ENCODE data around the gene SMAD7. TPM values are rescaled to one million over a fixed set of nuclear protein-coding genes. Genes with fewer than 3 reads are reported as not detected.

The SMAD7 gene
- total RNA-seq, 1 donor from 2014 or later, result 53.6 TPM

- no peaks in the 10 kb centered on the region for H3K27me3 Mint-ChIP-seq (ENCODE audit: unreplicated experiment)
- H3K9me3 Mint-ChIP-seq (ENCODE audit: unreplicated experiment), result peaks cover 14% of the 10 kb centered on the region
- H3K36me3 Mint-ChIP-seq (ENCODE audit: unreplicated experiment), result peaks cover 5% of the 10 kb centered on the region
- no peak for TF ChIP-seq CTCF (IDR thresholded peaks at IDR 0.05)
- DNase-seq (ENCODE audit: extremely low spot score, unreplicated experiment), result no peak
- no peak overlapping the region for H3K4me3 Mint-ChIP-seq (ENCODE audit: unreplicated experiment)
- H3K27ac Mint-ChIP-seq (ENCODE audit: unreplicated experiment), result no peak overlapping the region
- H3K4me1 Mint-ChIP-seq (ENCODE audit: unreplicated experiment), result peaks cover 16% of the 10 kb centered on the region
Measured at GRCh38 chr18:48908916-48909315, 41.8 kb downstream of the SMAD7 start.

GRCh38 chr18:48905513-48905912 is 45.3 kb downstream of the SMAD7 start:
- DNase-seq (ENCODE audit: extremely low spot score, unreplicated experiment), result no peak
- Mint-ChIP-seq H3K9me3 (ENCODE audit: unreplicated experiment) (peaks cover 14% of the 10 kb centered on the region), H3K4me1 (ENCODE audit: unreplicated experiment) (peaks cover 38% of the 10 kb centered on the region), H3K4me3 (ENCODE audit: unreplicated experiment) (no peak overlapping the region), H3K36me3 (ENCODE audit: unreplicated experiment) (peaks cover 5% of the 10 kb centered on the region), H3K27me3 (ENCODE audit: unreplicated experiment) (no peaks in the 10 kb centered on the region), H3K27ac (ENCODE audit: unreplicated experiment) (no peak overlapping the region)
- TF ChIP-seq CTCF (IDR thresholded peaks at IDR 0.05), result no peak

- TF ChIP-seq CTCF (IDR thresholded peaks at IDR 0.05), result no peak
- no peak for DNase-seq (ENCODE audit: extremely low spot score, unreplicated experiment)
- peaks cover 40% of the 10 kb centered on the region for H3K4me1 Mint-ChIP-seq (ENCODE audit: unreplicated experiment)
Measured at GRCh38 chr18:48904847-48905394, 45.8 kb downstream of the SMAD7 start.

GRCh38 chr18:48904091-48904490 is 46.7 kb downstream of the SMAD7 start:
- Mint-ChIP-seq H3K27me3 (ENCODE audit: unreplicated experiment) (no peaks in the 10 kb centered on the region), H3K9me3 (ENCODE audit: unreplicated experiment) (peaks cover 14% of the 10 kb centered on the region), H3K27ac (ENCODE audit: unreplicated experiment) (peak overlapping the region; percentile 52), H3K4me3 (ENCODE audit: unreplicated experiment) (no peak overlapping the region), H3K36me3 (ENCODE audit: unreplicated experiment) (peaks cover 9% of the 10 kb centered on the region), H3K4me1 (ENCODE audit: unreplicated experiment) (peaks cover 40% of the 10 kb centered on the region)
- no peak for DNase-seq (ENCODE audit: extremely low spot score, unreplicated experiment)
- TF ChIP-seq CTCF (IDR thresholded peaks at IDR 0.05), result no peak

More at GRCh38 chr18:48904847-48905394, 45.8 kb downstream of the SMAD7 start:
- Mint-ChIP-seq H3K27ac (ENCODE audit: unreplicated experiment) (no peak overlapping the region), H3K4me3 (ENCODE audit: unreplicated experiment) (no peak overlapping the region), H3K27me3 (ENCODE audit: unreplicated experiment) (no peaks in the 10 kb centered on the region), H3K36me3 (ENCODE audit: unreplicated experiment) (peaks cover 5% of the 10 kb centered on the region), H3K9me3 (ENCODE audit: unreplicated experiment) (peaks cover 14% of the 10 kb centered on the region)

GRCh38 chr18:48902856-48903601 is 47.7 kb downstream of the SMAD7 start:
- Mint-ChIP-seq H3K4me3 (ENCODE audit: unreplicated experiment) (no peak overlapping the region), H3K9me3 (ENCODE audit: unreplicated experiment) (peaks cover 14% of the 10 kb centered on the region), H3K27me3 (ENCODE audit: unreplicated experiment) (no peaks in the 10 kb centered on the region), H3K4me1 (ENCODE audit: unreplicated experiment) (peaks cover 40% of the 10 kb centered on the region), H3K27ac (ENCODE audit: unreplicated experiment) (peak overlapping the region; percentile 99), H3K36me3 (ENCODE audit: unreplicated experiment) (peaks cover 9% of the 10 kb centered on the region)
- TF ChIP-seq CTCF (IDR thresholded peaks at IDR 0.05), result no peak
- no peak for DNase-seq (ENCODE audit: extremely low spot score, unreplicated experiment)
